Measurements from ENCODE around the gene PSENEN.

The PSENEN gene

GRCh38 chr19:35751839-35752745 lies 6.6 kb downstream of the PSENEN start:
- no peak for TF ChIP-seq CTCF (conservative IDR thresholded peaks at IDR 0.05)
- no peak for TF ChIP-seq ZFX (IDR thresholded peaks at IDR 0.05)
- no peak overlapping the region for H3K27ac ChIP-seq

GRCh38 chr19:35752746-35753350 lies 7.4 kb downstream of the PSENEN start:
- TF ChIP-seq CTCF (conservative IDR thresholded peaks at IDR 0.05), result no peak
- no peak for TF ChIP-seq ZFX (IDR thresholded peaks at IDR 0.05)
- H3K27ac ChIP-seq, result no peak overlapping the region

GRCh38 chr19:35753634-35754369 lies 8.4 kb downstream of the PSENEN start:
- TF ChIP-seq ZFX (IDR thresholded peaks at IDR 0.05) (no peak), CTCF (conservative IDR thresholded peaks at IDR 0.05) (no peak)
- H3K27ac ChIP-seq, result no peak overlapping the region

GRCh38 chr19:35754370-35755130 lies 9.1 kb downstream of the PSENEN start:
- no peak for TF ChIP-seq ZFX (IDR thresholded peaks at IDR 0.05)
- no peak for TF ChIP-seq CTCF (conservative IDR thresholded peaks at IDR 0.05)
- H3K27ac ChIP-seq, result no peak overlapping the region

- TF ChIP-seq CTCF (conservative IDR thresholded peaks at IDR 0.05) (no peak), ZFX (IDR thresholded peaks at IDR 0.05) (no peak)
These were observed 9.7 kb downstream of the PSENEN start for GRCh38 chr19:35755131-35755549.

GRCh38 chr19:35755550-35756376 lies 10.3 kb downstream of the PSENEN start:
- TF ChIP-seq CTCF (conservative IDR thresholded peaks at IDR 0.05) (no peak), ZFX (IDR thresholded peaks at IDR 0.05) (no peak)
- H3K27ac ChIP-seq, result no peak overlapping the region

More at GRCh38 chr19:35755131-35755549, 9.7 kb downstream of the PSENEN start:
- no peak overlapping the region for H3K27ac ChIP-seq
